ENCODE data around the gene CAPN12.

CAPN12 gene

DNA sequence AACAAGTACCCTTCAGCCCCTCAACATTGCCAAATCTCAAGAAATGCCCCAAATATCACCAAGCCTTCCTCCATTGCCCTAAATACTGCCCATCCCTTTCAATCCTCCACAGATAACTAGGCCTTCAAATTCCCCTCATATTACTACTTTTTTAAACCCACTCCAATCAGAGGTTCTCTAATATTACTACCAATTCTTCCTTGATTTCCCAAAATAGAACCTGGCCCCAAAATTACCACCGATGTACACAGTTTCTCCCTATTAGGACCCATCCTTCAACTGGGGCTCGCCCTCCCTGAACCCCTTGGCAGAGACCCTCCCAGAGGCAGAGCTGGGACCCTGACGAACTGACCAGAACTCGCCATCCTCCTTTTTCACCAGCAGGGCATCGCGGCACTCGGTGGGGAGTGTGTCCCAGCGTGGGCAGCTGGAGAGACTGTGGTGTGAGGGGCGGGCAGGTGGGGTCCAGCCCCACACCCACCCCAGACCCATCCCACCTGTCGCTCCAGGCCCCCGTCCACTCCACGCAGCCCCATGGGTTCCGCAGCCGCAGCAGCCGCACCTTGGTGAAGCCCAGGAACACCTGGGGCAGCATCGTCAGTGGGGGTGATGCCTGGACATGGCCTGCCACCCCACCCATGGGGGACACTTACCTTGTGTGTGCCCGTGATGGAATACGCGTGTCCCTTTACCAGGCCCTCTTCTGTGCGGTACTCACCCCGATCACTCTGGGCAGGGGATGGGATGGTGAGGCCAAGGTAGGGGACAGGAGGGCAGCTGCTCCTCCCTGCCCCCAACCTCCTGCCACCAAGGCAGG, 6.1 kb downstream of the CAPN12 start:
- TF ChIP-seq, protein P1, sequence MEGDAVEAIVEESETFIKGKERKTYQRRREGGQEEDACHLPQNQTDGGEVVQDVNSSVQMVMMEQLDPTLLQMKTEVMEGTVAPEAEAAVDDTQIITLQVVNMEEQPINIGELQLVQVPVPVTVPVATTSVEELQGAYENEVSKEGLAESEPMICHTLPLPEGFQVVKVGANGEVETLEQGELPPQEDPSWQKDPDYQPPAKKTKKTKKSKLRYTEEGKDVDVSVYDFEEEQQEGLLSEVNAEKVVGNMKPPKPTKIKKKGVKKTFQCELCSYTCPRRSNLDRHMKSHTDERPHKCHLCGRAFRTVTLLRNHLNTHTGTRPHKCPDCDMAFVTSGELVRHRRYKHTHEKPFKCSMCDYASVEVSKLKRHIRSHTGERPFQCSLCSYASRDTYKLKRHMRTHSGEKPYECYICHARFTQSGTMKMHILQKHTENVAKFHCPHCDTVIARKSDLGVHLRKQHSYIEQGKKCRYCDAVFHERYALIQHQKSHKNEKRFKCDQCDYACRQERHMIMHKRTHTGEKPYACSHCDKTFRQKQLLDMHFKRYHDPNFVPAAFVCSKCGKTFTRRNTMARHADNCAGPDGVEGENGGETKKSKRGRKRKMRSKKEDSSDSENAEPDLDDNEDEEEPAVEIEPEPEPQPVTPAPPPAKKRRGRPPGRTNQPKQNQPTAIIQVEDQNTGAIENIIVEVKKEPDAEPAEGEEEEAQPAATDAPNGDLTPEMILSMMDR (IDR thresholded peaks at IDR 0.05; ENCODE audit: low read depth, low read length), result 0 out of 2 replicates have a peak, but pooled peaks have one; percentile 6
- Histone ChIP-seq H3K4me3 (ENCODE audit: low read depth, low read length) (no peak overlapping the region), H3K36me3 (no peaks in the 10 kb centered on the region)

DNA sequence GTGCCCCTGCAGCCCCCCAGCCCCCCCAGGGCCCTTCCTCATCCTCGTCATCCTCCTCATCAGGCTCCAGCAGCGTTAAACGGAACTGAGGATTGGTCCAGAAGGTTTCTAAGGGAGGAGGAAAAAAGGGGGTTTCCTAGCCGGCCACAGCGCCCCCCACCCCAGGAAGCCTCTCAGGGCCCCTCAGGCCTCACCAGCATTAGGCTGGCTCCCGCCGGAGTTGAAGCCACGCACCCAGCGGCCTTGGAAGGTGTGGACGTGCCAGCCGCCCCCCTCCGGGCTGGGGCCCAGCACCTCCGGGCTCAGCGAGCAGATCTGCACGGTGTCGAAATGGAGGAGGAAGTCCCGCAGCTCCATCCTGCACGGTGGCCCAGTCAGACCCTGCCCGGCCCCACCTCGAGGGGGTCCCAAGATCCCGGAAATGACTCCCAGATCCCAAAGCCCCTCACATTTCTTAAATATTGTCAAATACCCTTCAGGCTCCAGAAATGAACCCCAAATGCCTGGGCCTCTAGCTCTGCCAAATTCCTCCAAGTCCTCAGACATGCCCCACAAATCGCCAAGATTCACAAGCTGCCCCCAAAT, 6.9 kb downstream of the CAPN12 start:
- DNase-seq, result no peak
- no peak overlapping the region for H3K27ac ChIP-seq
- no peaks in the 10 kb centered on the region for H3K27me3 ChIP-seq (ENCODE audit: insufficient read depth, low read depth, severe bottlenecking)
- peaks cover 4% of the 10 kb centered on the region for H3K36me3 ChIP-seq
- TF ChIP-seq, protein P1 (IDR thresholded peaks at IDR 0.05; ENCODE audit: low read depth, low read length), result no peak
- no peaks in the 10 kb centered on the region for H3K9me3 ChIP-seq (ENCODE audit: severe bottlenecking)
- H3K4me3 ChIP-seq (ENCODE audit: low read depth, low read length), result peak overlapping the region; percentile 5; the same call in 1 of the 2 replicates

More for the DNA sequence above, 6.1 kb downstream of the CAPN12 start:
- H3K9me3 ChIP-seq (ENCODE audit: severe bottlenecking), result no peaks in the 10 kb centered on the region
- no peaks in the 10 kb centered on the region for H3K27me3 ChIP-seq (ENCODE audit: insufficient read depth, low read depth, severe bottlenecking)
- H3K27ac ChIP-seq, result no peak overlapping the region
- DNase-seq, result no peak

DNA sequence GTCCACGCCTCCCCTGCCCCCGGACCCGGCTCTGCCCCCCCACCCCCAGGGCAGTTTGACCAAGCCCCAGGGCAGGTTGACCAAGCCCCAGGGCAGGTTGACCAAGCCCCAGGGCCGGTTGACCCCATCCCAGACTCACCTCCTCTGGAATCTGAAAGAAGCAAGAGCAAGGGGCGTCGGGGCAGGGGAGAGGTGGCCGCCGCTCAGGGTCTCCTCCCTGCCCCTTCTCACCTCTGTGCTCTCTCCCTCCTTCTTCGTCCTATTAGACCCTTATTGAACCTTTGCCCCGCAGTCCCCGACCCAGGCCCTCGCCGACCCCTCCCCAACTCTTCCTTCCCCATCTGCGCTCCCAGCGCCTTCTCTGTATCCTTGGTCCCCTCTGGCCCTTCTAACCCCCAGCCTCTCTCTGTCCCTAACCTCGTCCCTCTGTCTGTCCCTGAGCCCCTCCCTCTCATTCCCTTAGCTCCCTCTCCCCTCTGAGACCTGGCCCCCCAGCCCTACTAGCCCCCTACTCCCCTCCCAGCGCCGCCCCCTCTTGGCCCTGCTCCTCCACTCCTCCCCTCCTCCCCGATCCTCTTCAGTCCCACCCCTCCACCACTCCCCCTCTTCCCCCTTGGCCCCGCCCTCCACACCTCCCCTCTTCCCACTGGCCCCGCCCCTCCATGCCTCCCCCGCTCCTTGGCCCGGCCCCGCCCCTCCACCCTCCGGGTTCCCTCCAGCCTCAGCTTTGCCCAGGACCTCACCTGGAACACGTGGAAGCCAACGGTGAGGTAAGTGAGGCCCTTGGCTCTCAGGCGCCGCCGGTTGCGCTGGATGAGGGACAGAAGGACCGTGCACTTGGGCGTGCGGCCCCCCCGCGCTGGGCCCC, 7.6 kb downstream of the CAPN12 start:
- Histone ChIP-seq H3K9me3 (ENCODE audit: severe bottlenecking) (no peaks in the 10 kb centered on the region), H3K36me3 (peaks cover 11% of the 10 kb centered on the region), H3K27me3 (ENCODE audit: insufficient read depth, low read depth, severe bottlenecking) (no peaks in the 10 kb centered on the region), H3K27ac (no peak overlapping the region), H3K4me3 (ENCODE audit: low read depth, low read length) (peak overlapping the region; percentile 41)
- TF ChIP-seq, protein P1 (IDR thresholded peaks at IDR 0.05; ENCODE audit: low read depth, low read length), result no peak
- peak; percentile 88 for DNase-seq

DNA sequence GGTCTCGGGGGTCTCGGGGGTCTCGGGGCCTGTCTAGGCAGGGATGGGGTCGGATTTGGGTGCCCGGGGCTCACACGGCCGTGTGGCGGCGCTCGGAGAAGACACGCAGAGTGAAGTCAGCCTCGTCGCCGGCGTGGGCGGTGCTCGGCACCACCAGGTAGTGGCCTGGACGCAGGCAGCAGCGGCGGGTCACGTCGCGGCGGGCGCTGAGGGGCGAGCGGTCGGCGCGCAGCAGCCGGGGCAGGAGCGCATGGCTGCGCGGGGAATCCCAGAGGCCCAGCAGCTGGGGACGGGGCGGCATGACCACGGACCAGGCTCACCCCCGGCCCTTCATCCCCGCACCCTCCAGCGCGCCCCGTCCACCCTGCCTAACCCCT, 8.2 kb downstream of the CAPN12 start:
- H3K4me3 ChIP-seq (ENCODE audit: low read depth, low read length), result peak overlapping the region; percentile 41

DNA sequence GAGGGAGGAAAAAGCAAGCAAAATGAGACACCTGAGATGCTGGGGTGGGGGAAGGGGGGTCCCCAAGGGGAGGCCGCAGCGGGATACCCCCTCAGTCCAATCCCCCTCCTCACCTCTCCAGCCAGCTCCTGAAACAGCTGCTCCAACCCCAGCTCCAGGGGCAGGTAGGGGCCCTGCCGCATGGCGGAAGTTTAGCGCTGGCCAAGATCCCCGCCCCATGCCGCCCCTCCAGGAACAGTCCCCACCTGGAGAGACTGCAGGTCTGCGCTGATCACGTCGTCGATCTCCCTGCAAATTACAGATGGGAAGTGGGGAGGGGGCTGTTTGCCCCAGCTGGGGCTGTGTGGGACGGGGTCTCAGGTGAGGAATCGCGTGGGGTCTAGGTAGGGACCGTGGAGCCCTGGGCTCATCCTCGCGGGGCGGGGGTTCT, 9.0 kb downstream of the CAPN12 start:
- DNase-seq, result peak; percentile 56
- H3K27ac ChIP-seq, result peak overlapping the region; percentile 36
- H3K27me3 ChIP-seq (ENCODE audit: insufficient read depth, low read depth, severe bottlenecking), result no peaks in the 10 kb centered on the region
- peaks cover 23% of the 10 kb centered on the region for H3K36me3 ChIP-seq
- no peaks in the 10 kb centered on the region for H3K9me3 ChIP-seq (ENCODE audit: severe bottlenecking)
- TF ChIP-seq, protein P1 (IDR thresholded peaks at IDR 0.05; ENCODE audit: low read depth, low read length), result no peak
- H3K4me3 ChIP-seq (ENCODE audit: low read depth, low read length), result peak overlapping the region; percentile 44

More for the DNA sequence above, 8.2 kb downstream of the CAPN12 start:
- no peaks in the 10 kb centered on the region for H3K27me3 ChIP-seq (ENCODE audit: insufficient read depth, low read depth, severe bottlenecking)
- peaks cover 17% of the 10 kb centered on the region for H3K36me3 ChIP-seq
- peak; percentile 61 for DNase-seq
- no peaks in the 10 kb centered on the region for H3K9me3 ChIP-seq (ENCODE audit: severe bottlenecking)
- TF ChIP-seq, protein P1 (IDR thresholded peaks at IDR 0.05; ENCODE audit: low read depth, low read length), result 0 out of 2 replicates have a peak, but pooled peaks have one; percentile 7
- H3K27ac ChIP-seq, result no peak overlapping the region

Data from WERI-Rb-1 (cell line).